ENCODE measurements around the gene PLCE1.

Gene PLCE1

DNA sequence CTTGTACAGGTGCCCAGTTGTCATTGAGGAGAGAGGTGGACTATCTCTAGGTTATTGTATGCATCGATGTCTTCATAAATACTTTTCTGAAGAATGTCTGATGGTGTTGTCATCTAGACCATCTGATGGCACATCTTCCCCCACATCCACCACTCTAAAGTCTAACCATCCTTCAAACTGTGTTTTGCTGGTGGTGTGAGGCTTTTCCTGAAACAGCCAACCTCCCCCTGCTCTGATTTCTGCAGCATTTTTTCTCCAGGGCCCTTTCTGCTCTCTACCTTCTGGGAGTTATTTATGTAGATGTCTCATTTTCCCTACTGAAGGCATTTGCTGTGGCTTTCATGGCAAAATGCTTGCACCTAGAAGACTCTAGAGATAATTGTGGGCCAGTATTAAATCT lies 1.5 kb downstream of the PLCE1 start:
- no peak for DNase-seq

GRCh38 chr10:93995598-93996271 lies 2.0 kb downstream of the PLCE1 start:
- DNase-seq: no peak

- no peak for DNase-seq
Observed at GRCh38 chr10:93996551-93996950, 2.8 kb downstream of the PLCE1 start.

- no peak for DNase-seq
Observed at GRCh38 chr10:93997546-93997945, 3.8 kb downstream of the PLCE1 start.

DNA sequence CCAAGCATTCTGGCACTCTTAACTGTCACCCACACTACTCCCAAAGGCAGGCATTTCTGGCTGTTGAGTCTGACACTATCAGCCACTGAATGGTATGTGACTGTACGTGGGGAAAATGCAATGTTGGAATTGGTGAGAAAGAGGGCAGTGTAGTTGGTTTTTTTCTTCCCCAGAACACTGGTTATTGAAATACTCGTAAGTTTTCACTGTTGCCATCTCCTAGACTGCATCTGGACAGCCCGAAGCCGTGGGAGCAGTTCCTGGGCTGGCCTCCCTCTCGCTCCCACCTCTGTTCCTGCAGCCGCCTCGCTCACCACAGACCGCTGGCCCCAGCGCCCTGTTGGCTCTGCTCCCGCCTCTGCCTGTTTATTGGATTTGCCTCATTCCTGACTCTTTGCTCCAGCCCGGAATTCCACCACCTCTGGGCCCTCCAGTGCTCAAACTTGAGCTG lies 5.7 kb downstream of the PLCE1 start:
- no peak for DNase-seq

DNA sequence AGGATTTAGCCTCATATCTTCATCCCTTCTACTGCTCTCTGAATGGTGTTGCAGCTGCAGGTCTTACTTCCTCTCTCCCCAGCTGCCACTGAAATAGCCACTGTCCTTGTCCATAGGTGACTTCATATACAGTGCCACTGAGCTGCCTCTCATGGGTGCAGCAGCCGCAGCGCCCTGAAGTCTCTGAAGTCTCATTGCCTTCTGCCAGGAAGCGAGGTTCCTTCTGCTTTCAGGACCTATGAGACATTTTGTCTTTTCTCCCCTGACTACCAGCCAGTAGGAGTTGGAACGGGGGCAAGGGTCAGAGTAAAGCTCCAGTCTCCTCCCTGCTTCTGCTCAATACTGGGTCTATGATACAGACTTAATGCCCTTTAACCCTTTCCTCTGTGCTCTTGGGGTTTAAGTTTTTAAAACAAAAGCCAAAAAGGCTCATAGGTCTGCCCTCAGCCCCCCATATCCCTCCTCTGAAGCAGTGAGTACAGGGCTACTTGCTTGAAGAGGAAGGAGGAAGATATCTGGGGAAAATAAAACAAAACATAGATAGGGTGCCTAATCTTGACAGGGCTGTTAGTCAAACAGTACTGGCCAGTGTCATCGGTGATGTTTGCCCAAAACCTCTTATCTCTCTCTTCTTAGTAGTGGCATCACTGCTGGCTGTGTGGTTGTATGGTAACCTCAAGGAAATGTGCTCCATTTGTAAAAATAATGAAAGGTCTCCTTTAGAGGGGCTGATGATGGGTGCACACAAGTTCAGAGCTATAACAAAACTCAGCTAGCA lies 7.1 kb downstream of the PLCE1 start:
- no peak for DNase-seq

DNA sequence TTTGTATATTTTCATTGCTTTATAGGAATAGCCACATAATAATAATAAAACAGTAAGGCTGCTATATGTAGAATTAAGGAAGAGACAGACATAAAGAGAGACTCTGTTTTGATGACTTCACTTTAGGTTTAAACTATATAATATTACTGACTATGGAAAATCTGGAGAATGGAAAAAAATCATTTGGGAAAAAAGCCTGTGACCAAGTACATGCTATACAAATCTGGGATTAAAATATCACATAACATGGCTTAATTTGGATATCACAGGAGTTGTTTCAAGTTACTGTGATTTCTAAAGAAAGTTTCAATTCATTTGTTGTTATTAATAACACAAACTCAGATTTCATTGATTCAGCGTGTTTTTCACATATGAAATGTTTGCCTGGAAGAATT lies 7.7 kb downstream of the PLCE1 start:
- DNase-seq: no peak

GRCh38 chr10:94002156-94002555 lies 8.4 kb downstream of the PLCE1 start:
- DNase-seq: no peak

- DNase-seq: no peak
Observed at GRCh38 chr10:94003488-94003887, 9.8 kb downstream of the PLCE1 start.

DNA sequence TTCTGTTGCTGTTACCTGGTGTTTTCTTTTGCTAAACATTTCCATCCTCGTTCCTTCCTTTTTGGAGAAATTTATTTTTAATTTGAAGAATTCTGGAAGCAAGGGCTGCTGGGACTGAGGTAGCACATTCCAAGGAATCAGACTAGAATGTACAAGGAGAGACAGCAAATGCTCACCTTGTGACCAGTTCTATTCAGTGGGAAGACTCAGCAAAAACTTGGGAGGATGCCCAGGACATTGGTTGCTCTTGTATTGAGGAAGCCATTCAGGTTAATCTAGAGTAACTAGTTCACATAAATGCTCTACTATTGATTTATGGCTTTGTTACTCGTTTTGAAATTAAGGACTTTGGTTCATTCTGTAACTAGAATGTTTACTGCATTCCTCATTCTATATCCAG lies 11.3 kb downstream of the PLCE1 start:
- no peak for DNase-seq

GRCh38 chr10:94006591-94007550 lies 13.1 kb downstream of the PLCE1 start:
- DNase-seq: no peak

- DNase-seq: no peak
Observed at GRCh38 chr10:94008526-94008925, 14.8 kb downstream of the PLCE1 start.

- DNase-seq: no peak
Observed at GRCh38 chr10:94010116-94010515, 16.4 kb downstream of the PLCE1 start.

DNA sequence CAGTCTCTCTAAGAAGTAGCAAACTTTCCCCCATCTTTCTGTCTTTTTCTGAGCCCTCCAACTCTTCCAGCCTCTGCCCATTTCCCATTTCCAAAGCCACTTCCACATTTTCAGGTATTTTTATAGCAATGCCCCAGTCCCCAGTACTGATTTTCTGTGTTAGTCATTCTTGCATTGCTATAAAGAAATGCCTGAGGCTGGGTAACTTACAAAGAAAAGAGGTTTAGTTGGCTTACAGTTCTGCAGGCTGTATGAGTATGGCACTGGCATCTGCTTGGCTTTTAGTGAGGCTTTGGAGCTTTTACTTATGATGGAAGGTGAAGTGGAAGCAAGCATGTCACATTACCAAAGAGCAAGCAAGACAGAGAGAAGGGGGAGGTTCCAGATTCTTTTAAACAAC lies 17.2 kb downstream of the PLCE1 start:
- no peak for DNase-seq

DNA sequence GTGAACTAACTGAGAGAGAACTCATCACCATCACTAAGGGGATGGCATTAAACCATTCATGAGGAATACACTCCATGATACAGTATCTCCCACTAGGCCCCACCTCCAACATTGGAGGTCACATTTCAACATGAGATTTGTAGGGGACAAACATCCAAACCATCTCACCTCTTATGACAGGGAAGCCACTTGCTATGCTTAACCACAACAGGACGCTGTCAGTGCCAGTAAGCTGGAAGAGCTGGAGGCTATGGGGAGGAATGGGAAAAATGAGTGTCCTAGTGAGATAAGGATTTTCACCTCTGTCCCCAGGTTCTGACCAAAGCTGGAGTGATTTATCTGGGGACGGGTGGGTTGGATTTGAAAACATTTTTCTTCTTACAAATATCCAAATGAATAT lies 17.6 kb downstream of the PLCE1 start:
- DNase-seq: no peak

DNA sequence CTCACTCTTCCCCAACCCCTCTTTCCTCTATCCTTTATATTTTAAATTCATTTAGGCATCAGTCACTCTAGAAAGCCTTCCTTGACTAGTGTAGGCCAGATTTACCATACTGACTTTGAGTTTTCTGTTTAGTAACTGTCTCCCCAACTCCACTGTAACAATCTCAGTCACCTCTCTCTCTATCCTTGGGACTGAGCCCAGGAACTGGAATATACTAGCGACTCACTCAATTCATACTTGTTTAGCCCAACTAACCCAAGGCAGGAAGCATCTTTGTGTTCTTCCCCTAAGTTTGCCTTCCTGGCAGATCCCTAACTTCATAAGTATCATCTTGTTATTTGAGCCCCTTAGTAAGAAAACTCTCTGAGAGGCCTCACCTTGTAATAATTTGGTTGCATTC lies 19.1 kb downstream of the PLCE1 start:
- no peak for DNase-seq

DNA sequence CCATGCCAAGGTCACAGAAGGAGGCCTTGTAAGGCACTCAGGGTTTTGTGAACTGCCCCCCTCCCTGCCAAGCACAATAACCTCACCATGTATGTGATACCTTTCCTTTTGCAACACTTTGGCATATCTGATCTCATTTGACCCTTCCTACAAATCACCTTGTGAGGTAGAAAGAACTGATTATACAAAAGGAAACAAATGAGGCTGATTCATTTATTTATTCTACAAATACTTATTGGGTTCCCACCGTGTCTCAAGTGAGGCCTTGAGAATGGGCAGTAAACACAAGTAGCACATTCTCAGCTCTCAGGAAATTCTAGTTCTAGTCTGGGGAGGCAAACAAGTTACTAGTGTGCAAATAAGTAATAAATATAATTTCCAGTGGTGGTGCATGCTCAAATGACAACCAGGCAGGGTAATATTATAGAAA lies 19.6 kb downstream of the PLCE1 start:
- DNase-seq: no peak

GRCh38 chr10:94014304-94014703 lies 20.6 kb downstream of the PLCE1 start:
- DNase-seq: no peak

GRCh38 chr10:94016727-94017714 lies 23.3 kb downstream of the PLCE1 start:
- DNase-seq: no peak

DNA sequence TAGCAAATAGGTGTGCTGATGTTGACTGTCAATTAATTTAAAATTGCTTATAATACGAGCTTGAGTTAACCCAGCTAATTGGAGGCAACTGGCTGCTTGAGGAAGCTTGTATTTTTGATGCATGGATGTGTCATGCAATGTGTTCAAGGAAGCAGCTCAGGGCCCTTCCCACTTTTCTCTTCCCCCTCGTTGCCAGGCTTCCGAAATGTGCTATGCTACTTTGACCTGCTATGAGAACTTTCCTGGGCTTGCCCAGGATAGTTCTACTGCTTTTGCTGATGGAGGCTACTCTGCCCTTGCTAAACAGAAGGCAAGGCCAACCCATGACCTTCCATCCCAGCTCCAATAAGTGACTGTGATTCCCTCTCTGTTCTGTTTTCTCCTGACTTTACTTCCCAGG lies 24.4 kb downstream of the PLCE1 start:
- no peak for DNase-seq

DNA sequence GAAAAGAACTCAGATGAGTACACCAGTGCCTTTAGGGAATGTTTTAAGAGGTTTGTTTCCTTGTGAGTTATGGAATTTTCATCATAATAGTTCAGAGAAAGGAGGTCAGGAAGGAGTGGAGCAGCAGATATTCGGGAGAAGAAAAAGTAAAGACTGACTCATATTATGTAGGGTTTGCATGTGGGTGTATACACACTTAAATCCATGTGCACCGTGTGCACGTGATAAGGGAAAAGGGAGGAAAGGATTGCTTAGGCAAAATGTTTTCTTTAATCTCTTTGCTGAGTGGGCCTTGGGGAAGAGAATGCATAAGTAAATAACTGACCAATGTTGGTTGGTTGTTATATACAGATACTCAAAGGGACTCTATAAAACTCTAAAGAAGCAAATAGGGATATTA lies 30.2 kb downstream of the PLCE1 start:
- no peak for DNase-seq

DNA sequence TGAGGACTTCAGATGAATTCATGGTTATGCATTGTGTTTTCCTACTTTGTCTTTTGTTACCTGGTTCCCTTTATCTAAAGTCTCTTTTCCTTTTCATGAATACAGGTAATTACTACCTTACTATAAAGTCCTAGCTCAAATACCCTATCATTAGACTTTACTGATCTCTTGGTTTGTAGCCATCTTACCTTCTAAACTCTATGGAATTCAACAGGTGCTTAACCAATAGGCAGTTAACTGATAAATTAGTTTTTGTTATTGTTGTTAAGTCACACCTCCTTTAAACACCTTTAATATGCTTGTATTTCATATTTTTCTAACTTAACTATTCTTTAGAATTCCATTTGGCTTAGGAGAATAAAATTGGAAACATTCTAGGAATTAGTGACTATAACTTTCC lies 30.7 kb downstream of the PLCE1 start:
- DNase-seq: no peak
